GM10266 (cell line): Measurements from ENCODE around the gene RBMS3.

Experiments used
- DNase-seq: peaks from one replicate; pipeline ENCODE4 v3.0.0; 2012; ENCODE audit errors: extremely low spot score
- CTCF ChIP-seq: IDR thresholded peaks from 2 replicates; pipeline ENCODE4 v1.5.1; 2012; ENCODE audit warnings: mild to moderate bottlenecking, low read depth; ENCODE audit not compliant: control insufficient read depth, insufficient read depth; ENCODE audit errors: missing control alignments

The RBMS3 gene

DNA sequence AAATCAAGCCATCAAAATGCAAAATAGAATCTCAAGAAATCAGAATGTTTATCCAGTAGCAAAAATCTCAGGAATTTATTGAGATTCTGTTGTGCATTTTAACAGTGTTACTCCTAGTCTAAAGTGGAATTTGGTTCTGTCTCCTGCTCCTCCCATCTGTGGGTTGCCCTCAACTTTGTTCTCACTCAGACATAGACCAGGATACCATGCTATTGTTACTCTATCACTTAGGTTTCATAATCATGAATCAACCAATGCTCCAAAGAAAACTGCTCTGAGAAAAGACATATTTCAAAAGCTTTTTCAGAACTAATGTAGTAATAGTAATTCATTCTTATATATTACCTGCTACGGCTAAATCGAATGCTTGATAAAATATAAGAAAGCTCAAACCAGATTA lies 274.7 kb downstream of the RBMS3 start:
- TF ChIP-seq CTCF = no peak
- no peak for DNase-seq

DNA sequence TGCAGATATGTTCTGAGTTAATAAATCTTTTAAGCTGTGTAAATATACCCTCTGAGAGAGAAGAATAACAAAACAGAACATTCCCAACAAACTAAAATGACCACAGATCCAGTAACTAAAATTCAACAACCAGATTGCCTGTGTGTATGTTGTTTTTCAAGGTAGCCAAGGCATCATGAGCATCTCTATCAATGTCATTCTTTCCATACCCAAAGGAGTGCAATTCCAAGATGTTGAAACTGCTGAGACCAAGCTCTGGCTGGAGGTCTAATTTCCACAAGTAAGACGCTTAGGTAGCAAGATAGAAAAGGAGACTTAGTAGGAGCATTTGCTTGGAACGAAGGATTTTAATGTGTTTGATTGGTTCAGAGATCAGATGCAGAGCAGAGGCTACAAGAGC lies 276.3 kb downstream of the RBMS3 start:
- TF ChIP-seq CTCF = no peak

DNA sequence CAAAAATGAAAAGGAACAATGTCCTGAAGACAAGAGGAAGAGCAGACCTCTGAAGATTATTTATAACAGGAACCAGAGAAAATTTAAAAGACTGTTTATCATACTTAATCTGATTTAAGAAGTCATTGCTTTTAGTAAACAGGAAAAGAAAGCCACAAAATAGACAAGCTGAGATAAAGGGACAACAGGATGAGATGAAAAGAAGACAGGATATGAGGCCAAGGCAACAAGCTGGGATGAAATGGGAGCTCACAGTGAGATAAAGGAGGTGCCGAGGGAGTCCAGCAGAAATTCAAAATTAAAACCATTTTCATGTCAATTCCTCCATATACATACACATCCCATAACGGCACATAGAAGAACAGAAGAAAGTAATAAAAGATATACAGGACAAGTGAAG lies 277.0 kb downstream of the RBMS3 start:
- DNase-seq = no peak
- no peak for TF ChIP-seq CTCF

More for the DNA sequence above, 276.3 kb downstream of the RBMS3 start:
- no peak for DNase-seq

GRCh38 chr3:29559741-29560465 lies 279.0 kb downstream of the RBMS3 start:
- TF ChIP-seq CTCF = no peak
- DNase-seq = no peak

- TF ChIP-seq CTCF = no peak
- no peak for DNase-seq
These were observed 280.8 kb downstream of the RBMS3 start for GRCh38 chr3:29561651-29562149.

- no peak for TF ChIP-seq CTCF
These were observed 284.4 kb downstream of the RBMS3 start for GRCh38 chr3:29565236-29565635.

GRCh38 chr3:29567501-29567900 lies 286.6 kb downstream of the RBMS3 start:
- DNase-seq = no peak
- TF ChIP-seq CTCF = no peak

More at GRCh38 chr3:29565236-29565635, 284.4 kb downstream of the RBMS3 start:
- DNase-seq = no peak
